CD4-positive, alpha-beta T cell treated with Interleukin-4 for 1 hour (primary cell): ENCODE measurements around the gene MSN.
A peak's percentile ranks its signal among the peaks of the same experiment; 100 is the strongest.
"Not testable (repeated sequence)": the region's sequence is repeated elsewhere in the genome, so short reads cannot be mapped to it uniquely, and the experiment has no call there.

ENCODE experiments used
- DNase-seq, 2 donors: peaks; one replicate each; pipeline ENCODE4 v3.0.0-alpha.2; 2020 to 2022

MSN gene

DNA sequence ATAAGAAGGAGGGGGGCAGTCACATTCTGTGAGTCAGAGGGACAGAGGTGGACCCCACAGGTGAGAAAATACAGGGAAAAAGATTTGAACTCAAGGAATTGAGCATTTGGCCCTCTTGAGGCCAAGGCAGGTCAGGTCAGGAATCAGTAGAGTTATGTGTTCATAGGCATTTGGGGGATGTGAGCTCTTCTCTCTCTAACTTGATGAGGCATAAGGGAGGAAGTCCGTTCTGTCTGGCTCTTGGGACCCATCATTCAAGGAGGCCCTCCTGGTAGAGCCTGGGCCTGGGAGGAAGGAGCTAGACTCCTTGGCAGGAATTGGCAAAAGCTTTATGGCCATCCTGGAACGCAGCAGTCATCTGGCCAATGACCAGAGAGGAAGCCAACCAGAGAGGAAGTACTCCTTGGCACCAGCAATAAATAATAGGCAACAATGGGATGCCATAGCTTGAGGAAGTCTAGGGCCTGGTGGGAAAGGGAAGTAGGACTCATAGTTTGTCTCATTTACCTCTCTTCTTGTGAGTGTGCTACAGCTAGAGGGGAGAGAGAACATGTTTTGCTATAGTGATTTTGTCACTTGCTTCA, 53.0 kb downstream of the MSN start:
- no peak for DNase-seq

GRCh38 chrX:65723706-65724105, 56.3 kb downstream of the MSN start:
- peak in 1 of 2 donors; percentile 52 for DNase-seq

DNA sequence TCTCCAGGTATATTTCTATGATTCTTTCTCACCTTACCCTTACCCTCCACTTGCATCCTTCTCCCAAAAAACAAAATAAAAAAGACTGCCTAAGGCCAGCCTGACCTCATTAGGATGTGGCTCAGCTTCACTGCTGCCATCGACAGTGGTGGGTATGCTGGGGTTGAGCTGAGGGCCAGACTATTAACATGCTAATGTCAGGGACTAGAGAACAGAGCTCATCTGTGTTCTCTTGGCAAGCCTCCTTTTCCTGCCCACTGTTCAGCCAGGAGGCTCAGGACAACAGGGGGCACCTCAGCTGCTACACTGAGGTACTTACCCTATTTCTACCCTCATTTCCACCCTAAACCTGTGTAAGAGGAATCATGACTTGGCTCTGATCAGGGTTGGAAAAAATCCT, 59.3 kb downstream of the MSN start:
- DNase-seq = no peak

- DNase-seq = no peak
These were observed 64.3 kb downstream of the MSN start for GRCh38 chrX:65731684-65732289.

DNA sequence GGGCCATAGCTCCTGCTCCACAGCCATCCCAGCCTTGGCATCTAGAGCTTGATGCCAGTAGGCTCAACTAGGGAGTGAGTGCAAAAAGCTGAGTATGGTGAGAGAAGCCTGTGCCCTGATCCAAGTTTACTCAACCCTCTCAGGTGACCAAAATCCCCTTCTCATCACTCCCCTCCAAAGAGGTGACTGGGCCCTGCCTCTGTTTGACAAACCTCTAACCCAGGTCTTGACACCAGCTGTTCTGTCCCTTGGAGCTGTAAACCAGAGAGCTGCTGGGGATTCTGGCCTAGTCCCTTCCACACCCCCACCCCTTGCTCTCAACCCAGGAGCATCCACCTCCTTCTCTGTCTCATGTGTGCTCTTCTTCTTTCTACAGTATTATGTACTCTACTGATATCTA, 73.5 kb downstream of the MSN start:
- DNase-seq = no peak

DNA sequence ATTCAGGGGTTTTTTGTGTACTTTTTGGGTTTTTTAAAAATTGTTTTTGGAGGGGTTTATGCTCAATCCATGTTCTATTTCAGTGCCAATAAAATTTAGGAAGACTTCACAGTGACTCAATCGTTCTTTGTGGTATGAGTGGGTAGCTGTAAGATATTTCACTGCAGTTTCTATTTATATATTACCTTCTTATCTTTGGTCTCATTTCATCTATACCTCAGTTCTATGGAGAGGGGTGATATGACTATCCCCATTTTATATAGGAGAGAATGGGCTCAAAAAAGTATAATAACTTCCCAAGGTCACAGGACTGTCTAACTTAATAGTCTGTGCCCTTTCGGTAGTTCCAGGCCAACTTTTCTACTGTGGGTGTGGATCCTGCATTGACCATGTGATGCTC, 74.4 kb downstream of the MSN start:
- no peak for DNase-seq

DNA sequence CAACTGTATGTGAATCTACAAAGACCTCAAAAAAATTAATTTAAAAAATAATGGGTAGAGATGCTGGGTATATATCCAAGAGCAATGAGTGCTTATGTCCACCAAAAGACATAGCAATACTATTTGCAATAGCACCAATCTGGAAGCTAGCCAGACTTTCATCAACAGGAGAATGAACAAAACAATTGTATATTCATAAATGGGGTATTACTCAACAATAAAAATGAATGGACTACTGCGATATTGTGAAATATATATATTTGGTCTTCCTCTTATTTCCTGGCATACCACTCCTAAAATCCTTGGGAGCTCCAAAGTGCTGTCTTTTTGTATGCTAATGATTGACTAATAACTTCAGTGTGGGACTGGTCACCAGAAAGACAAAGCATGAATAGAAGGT, 77.5 kb downstream of the MSN start:
- DNase-seq = no peak

GRCh38 chrX:65745427-65745826, 78.0 kb downstream of the MSN start:
- DNase-seq = no peak

DNA sequence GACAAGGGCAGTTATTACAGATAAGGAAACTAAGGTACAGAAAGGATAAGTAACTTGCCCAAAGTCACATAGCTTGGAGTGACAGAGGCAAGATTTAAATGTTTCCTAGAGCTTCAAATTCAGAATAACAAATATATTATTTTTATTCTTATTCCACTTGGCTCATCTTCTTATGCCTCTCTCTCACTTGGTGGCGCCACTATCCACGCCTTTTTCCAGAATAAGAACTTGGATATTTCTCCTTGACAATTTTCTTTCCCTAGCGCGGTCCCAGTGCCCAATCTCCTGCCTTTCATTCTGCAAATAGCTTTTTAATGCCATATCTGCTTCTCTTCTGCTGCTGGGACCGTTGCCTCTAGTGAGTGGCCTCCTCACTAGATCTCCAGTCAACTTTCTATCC, 78.5 kb downstream of the MSN start:
- DNase-seq = no peak

DNA sequence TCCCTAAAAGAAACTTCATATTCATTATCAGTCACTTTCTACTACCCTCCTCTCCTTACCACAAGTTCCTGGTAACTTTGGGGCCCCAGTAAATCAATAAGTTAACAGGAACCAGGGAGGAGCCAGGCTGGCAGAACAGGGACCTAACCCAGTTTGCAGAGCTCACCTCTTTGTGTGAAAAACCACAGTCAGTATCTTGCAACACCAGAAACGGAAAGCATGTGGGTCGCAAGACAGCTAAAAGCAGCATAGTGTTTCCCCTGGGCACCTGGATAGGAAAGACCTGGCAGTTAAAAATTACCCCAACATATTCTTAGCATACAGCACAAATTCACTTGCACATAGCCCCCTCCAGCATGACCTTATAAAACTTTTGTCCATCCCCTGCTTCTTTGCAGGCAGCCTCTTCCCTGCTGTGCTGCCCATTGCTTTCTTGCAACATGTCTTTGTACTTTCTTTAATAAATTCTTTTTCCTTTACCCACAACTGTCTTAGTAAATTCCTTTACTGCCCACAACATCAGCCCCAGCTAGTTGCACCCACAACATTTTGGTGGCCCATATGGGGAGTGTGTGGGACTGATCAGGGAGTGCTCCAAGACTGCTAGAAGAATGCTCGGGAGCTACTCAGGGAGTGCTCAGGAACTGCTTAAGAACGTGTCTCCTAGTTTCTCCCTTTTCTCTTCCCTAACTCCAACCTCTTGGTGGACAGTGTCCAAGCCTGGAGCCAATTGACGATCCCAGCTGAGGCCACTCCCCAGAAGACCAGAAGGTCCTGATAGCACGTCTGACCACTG, 83.4 kb downstream of the MSN start:
- peak; percentile 44 to 66 for DNase-seq

- DNase-seq = no peak
These were observed 84.1 kb downstream of the MSN start for GRCh38 chrX:65751519-65751918.

DNA sequence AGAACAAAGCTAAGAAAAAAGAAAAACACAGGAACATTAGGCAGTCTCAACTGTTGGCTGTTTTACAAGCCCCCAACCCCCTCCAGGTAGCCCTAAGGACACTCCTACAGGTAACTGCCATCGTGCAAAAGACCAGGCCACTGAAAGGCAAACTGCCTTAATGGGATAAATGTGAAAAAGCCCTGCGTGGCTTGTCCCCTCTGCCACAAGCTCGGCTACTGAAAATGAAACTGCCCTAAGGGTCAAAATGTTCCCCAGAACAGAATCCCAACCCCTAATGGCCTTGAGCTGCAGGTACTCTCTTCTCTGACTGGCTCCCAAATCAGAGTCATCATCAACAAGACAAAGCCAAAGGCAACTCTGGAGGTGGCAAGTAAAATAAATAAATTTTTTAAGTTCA, 84.8 kb downstream of the MSN start:
- no peak for DNase-seq

DNA sequence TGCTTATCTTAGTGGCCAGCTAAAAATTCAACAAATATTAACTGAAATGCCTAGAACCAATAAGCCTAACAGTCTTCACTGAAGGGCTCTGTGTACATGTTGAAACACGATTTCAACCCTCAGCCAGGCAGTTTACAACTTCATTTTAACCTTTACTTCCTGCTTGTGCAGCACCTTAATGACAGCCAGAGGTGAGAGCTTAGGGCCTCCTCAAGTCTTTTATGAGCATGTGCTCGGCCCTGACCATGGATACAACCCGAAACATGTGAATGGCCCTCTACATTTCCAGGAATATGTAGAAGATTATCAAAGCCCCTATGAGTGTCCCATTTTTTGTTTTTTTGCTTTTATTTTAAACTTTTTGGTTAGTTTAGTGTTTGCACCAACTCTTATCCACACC, 88.3 kb downstream of the MSN start:
- no peak for DNase-seq

DNA sequence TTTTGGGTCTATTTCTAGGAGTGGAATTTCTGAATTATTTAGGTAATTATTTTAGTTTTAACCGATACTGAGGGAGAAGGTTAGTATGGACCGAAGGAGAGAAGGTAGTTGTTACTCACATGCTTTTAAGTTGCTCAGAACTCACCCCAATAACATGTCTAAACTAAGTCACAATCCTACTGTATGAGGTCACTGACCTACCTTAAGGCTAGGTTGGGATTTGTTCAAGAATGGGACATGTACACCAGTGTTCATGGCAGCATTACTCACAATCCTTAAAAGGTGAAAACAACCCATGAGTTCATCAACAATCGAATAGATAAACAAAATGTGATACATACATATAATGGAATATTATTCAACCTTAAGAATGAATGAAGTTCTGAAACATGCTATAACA, 90.5 kb downstream of the MSN start:
- DNase-seq = no peak

GRCh38 chrX:65758505-65758904, 91.1 kb downstream of the MSN start:
- DNase-seq = no peak

DNA sequence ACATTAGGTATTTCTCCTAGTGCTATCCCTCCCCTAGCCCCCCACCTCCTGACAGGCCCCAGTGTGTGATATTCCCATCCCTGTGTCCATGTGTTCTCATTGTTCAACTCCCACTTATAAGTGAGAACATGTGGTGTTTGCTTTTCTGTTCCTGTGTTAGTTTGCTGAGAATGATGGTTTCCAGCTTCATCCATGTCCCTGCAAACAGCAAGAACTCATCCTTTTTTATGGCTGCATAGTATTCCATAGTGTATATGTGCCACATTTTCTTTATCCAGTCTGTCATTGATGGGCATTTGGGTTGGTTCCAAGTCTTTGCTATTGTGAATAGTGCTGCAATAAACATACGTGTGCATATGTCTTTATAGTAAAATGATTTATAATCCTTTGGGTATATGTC, 92.1 kb downstream of the MSN start:
- DNase-seq = not testable (repeated sequence)

DNA sequence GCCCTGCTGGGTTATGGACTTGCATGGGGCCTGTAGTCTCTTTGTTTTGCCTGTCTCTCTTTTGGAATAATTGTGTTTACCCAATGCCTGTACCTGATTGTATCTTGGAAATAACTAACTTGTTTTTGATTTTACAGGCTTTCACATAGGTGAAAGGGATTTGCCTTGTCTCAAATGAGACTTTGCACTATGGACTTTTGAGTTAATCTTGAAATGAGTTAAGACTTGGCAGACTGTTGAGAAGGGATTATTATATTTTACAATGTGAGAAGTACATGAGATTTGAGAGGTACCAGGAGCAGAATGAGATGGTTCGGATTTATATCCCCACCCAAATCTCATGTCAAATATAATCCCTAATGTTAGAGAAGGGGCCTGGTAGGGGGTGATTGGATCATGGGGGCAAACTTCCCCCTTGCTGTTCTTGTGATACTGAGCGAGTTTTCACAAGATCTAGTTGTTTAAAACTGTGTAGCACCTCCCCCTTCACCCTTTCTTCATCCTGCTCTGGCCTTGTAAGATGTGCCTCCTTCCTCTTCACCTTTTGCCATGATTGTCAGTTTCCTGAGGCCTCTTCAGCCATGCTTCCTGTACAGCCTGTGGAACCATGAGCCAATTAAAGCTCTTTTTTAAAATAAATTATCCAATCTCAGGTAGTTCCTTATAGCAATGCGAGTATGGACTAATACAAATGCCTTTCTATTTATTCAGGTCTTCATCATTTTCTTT, 102.3 kb downstream of the MSN start:
- no peak for DNase-seq

GRCh38 chrX:65772842-65773241, 105.4 kb downstream of the MSN start:
- no peak for DNase-seq

GRCh38 chrX:65781845-65782244, 114.4 kb downstream of the MSN start:
- no peak for DNase-seq

DNA sequence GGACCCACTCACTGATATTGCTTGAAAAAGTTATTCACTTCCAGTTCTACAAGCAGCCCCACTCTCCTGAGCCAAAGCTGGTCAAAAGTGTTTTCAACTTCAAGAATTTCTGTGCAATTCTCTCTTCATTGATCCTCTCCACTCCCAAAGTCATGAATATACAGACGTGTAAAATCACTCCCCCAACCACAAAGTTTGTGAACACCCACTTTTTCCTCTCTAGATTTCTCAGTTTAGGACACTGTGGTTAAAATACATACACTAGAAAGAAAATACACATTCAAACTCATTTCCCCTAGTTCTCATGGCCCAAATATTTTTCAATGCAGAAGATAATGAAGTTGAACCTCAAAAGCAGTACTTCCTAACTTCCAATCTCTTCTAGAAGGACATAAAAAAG, 116.3 kb downstream of the MSN start:
- no peak for DNase-seq
